CD4-positive, alpha-beta T cell (primary cell): ENCODE measurements around the gene ADAMTS17. TPM values are rescaled to one million over a fixed set of nuclear protein-coding genes. Genes with fewer than 3 reads are reported as not detected.
A peak's percentile ranks its signal among the peaks of the same experiment; 100 is the strongest.
"Not testable (repeated sequence)": the region's sequence is repeated elsewhere in the genome, so short reads cannot be mapped to it uniquely, and the experiment has no call there.

Experiments used
- ATAC-seq: fragments of 200-7000 bp; cut with Tn5 transposase; one replicate; pipeline ENCODE4 v1.10.0; 2022; ENCODE audit warnings: mild to moderate bottlenecking; ENCODE audit not compliant: poor library complexity
- CTCF ChIA-PET: fragments of 350-600 bp; sonication (Branson Sonifier 250); formaldehyde crosslinking; loops from one replicate; lab custom pipeline; 2021; ENCODE audit warnings: antibody characterized with exemption, inconsistent platforms; lab: Charles Lee
- POLR2A ChIA-PET: fragments of 350-600 bp; sonication (Branson Sonifier 250); formaldehyde crosslinking; loops from one replicate; lab custom pipeline; 2021; ENCODE audit warnings: antibody characterized with exemption, inconsistent platforms; lab: Charles Lee
- DNase-seq, 14 experiments: peaks; one replicate each; pipeline ENCODE4 v3.0.0-alpha.2; 2013 to 2020; ENCODE audit warnings: mixed read lengths in 2 of 14
- H3K27ac ChIP-seq, 2 donors: one replicate each; pipeline versions ENCODE4 v1.5.1 to v1.7.0; 2013; ENCODE audit warnings: low read length in 2 of 2, low read depth in 1 of 2, mild to moderate bottlenecking in 1 of 2
- H3K27me3 ChIP-seq, 2 experiments: 1 replicate in 1 of 2; 2 replicates in 1 of 2; pipeline versions ENCODE4 v1.6.1 to v1.7.0; 2013; ENCODE audit warnings: low read length in 2 of 2, control low read depth in 1 of 2, mild to moderate bottlenecking in 1 of 2, moderate library complexity in 1 of 2; ENCODE audit not compliant: insufficient read depth in 2 of 2, control insufficient read depth in 1 of 2
- H3K36me3 ChIP-seq: one replicate; pipeline ENCODE4 v1.6.1; 2013; ENCODE audit warnings: low read length, control low read depth; ENCODE audit not compliant: insufficient read depth
- H3K4me1 ChIP-seq: one replicate; pipeline ENCODE4 v1.6.1; 2013; ENCODE audit warnings: low read length, control low read depth; ENCODE audit not compliant: insufficient read depth
- H3K4me3 ChIP-seq: one replicate; pipeline ENCODE4 v1.5.1; 2013; ENCODE audit warnings: mild to moderate bottlenecking, low read length, moderate library complexity
- H3K9me3 ChIP-seq, 2 experiments: 1 replicate in 1 of 2; 2 replicates in 1 of 2; pipeline versions ENCODE4 v1.6.1 to v1.7.0; 2013; ENCODE audit warnings: low read length in 2 of 2, mild to moderate bottlenecking in 2 of 2, control low read depth in 1 of 2, moderate library complexity in 1 of 2; ENCODE audit not compliant: control insufficient read depth in 1 of 2, insufficient read depth in 1 of 2
- H3K27ac Mint-ChIP-seq: one replicate; pipeline ENCODE4 v1.8.0; 2020; ENCODE audit warnings: mixed read lengths
- H3K27me3 Mint-ChIP-seq: one replicate; pipeline ENCODE4 v1.8.0; 2021; ENCODE audit warnings: mixed read lengths
- H3K36me3 Mint-ChIP-seq: one replicate; pipeline ENCODE4 v1.8.0; 2021; ENCODE audit warnings: low read depth, mixed read lengths
- H3K4me1 Mint-ChIP-seq: one replicate; pipeline ENCODE4 v1.8.0; 2021; ENCODE audit warnings: low read depth, mixed read lengths
- H3K4me3 Mint-ChIP-seq: one replicate; pipeline ENCODE4 v1.8.0; 2020; ENCODE audit warnings: mild to moderate bottlenecking, mixed read lengths
- H3K9me3 Mint-ChIP-seq: one replicate; pipeline ENCODE4 v1.8.0; 2020; ENCODE audit warnings: mixed read lengths
- CTCF ChIP-seq: fragments of 200-600 bp; IDR thresholded peaks from one replicate; pipeline ENCODE4 v1.8.0; 2022; ENCODE audit warnings: antibody characterized with exemption, mild to moderate bottlenecking
- intact Hi-C, 2 experiments: fragments of 100-400 bp; cut with DNase I in 1 of 2; cut with micrococcal nuclease in 1 of 2; formaldehyde crosslinking; loops; one replicate each; pipeline versions ENCODE4 v1.15.1 to v1.9.0; 2023 to 2025; cut with DNase I, micrococcal nuclease
- total RNA-seq, 174 experiments: library from RNA in 2 of 174; stranded (reverse) in 2 of 174; gene quantifications; one replicate each; pipeline ENCODE4 v1.2.3 and lab custom pipeline; 2021 to 2026

Gene ADAMTS17
- total RNA-seq, 2 experiments from 2014 or later = 9.9 to 13.2 TPM

- Mint-ChIP-seq H3K36me3 (no peaks in the 10 kb centered on the region), H3K4me3 (peak overlapping the region; percentile 93), H3K27me3 (peaks cover 5% of the 10 kb centered on the region), H3K27ac (peak overlapping the region; percentile 89), H3K9me3 (no peaks in the 10 kb centered on the region), H3K4me1 (peaks cover 24% of the 10 kb centered on the region)
- TF ChIP-seq CTCF = peak; percentile 65
- H3K27me3 ChIP-seq = no peaks in the 10 kb centered on the region
- ATAC-seq (peak; percentile 85), DNase-seq (peak; percentile 76 to 95 (median 88))
- peak overlapping the region; percentile 56 to 58 for H3K27ac ChIP-seq
- intact Hi-C loops = loop anchor here (2.0 to 10.0 kb wide), 10 partner anchors 364 to 1366 kb away; partner anchors contain the start of genes CHSY1 (in 1 of the 2), MEF2A (in 1 of the 2) and SNRPA1 (in 1 of the 2)
- no peaks in the 10 kb centered on the region for H3K9me3 ChIP-seq
- ChIA-PET POLR2A (interaction anchor here (0.6 to 2.7 kb wide), 12 partner anchors 44 to 674 kb away, joined by 3 to 36 read pairs (median 3); partner anchors contain the start of genes ADAMTS17, ASB7, LINS1 and LYSMD4), CTCF (interaction anchor here (0.6 to 2.8 kb wide), 14 partner anchors 10 to 697 kb away, joined by 3 to 24 read pairs (median 4); partner anchors contain the start of genes ADAMTS17, ASB7 and LINS1)
- no peaks in the 10 kb centered on the region for H3K36me3 ChIP-seq
- H3K4me3 ChIP-seq = peak overlapping the region; percentile 75
- H3K4me1 ChIP-seq = peaks cover 21% of the 10 kb centered on the region
Measured at GRCh38 chr15:99928429-99928981, 413.3 kb downstream of the ADAMTS17 start.

GRCh38 chr15:99926532-99926931 lies 415.2 kb downstream of the ADAMTS17 start:
- POLR2A ChIA-PET = interaction anchor here (1.0 to 2.5 kb wide), 5 partner anchors 194 to 670 kb away, joined by 5 to 10 read pairs (median 6); partner anchors contain the start of genes ADAMTS17 and LYSMD4
- H3K4me3 Mint-ChIP-seq = not testable (repeated sequence)

DNA sequence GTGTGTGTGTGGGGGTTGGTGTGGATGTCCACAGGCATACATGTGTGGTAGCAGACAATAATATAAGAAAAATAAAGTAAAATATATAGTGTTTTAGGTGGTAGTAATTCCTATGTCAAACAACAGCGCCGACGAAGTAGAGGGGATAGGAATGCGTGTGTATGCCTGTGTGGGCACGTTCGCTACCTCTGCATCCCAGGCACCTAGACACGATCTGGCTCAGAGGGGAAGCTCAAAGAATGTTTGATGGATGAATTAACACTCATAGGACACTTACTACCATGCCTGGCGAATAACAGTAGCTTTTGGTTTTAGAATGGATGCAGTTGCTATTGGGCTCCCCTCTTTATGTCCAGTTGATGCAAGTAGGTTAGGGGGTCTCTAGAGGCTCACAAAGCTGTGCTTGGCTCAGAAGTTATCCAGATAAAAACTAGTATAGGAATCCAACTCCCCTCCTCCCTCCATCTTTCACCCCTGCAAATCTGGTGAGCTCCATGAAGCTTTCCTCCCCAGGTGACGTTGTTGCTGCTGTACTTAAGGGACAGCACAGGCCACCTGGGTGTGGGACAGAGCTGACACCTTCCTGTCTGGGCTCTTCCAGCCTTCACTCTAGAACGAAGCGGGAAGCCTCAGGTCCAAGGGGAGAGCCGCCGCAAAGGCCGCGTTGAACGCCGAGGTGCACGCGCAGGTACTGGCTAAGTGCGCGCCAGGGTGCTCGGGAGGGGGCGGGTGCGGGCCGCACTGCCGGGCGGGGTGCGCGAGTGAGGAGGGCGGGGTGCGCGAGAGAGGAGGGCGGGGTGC lies 415.9 kb downstream of the ADAMTS17 start:
- Mint-ChIP-seq H3K9me3 (no peaks in the 10 kb centered on the region), H3K36me3 (no peaks in the 10 kb centered on the region), H3K27ac (peak overlapping the region; percentile 97), H3K27me3 (peaks cover 24% of the 10 kb centered on the region), H3K4me1 (peaks cover 24% of the 10 kb centered on the region), H3K4me3 (peak overlapping the region; percentile 92)
- Histone ChIP-seq H3K36me3 (no peaks in the 10 kb centered on the region), H3K27ac (peak overlapping the region; percentile 46 to 80), H3K4me1 (peaks cover 21% of the 10 kb centered on the region), H3K9me3 (no peaks in the 10 kb centered on the region), H3K4me3 (peak overlapping the region; percentile 76), H3K27me3 (no peaks in the 10 kb centered on the region)
- no peak for TF ChIP-seq CTCF
- ChIA-PET CTCF (interaction anchor here (1.4 to 1.8 kb wide), 3 partner anchors 413 to 424 kb away, joined by 3 to 10 read pairs (median 8); no protein-coding TSS in a partner anchor), POLR2A (interaction anchor here (0.7 to 2.5 kb wide), 10 partner anchors 30 to 1278 kb away, joined by 3 to 10 read pairs (median 5); partner anchors contain the start of genes ADAMTS17, ASB7, LINS1 and LYSMD4)
- peak; percentile 76 for ATAC-seq
- DNase-seq = peak; percentile 61 to 88 (median 79)
- intact Hi-C loops = loop anchor here (2.0 to 10.0 kb wide), 7 partner anchors 361 to 1369 kb away; partner anchors contain the start of genes ASB7 (in 1 of the 2), CHSY1 (in 1 of the 2), LINS1 (in 1 of the 2) and MEF2A (in 1 of the 2)

More at GRCh38 chr15:99926532-99926931, 415.2 kb downstream of the ADAMTS17 start:
- not testable (repeated sequence) for H3K27me3 ChIP-seq, H3K36me3 ChIP-seq, H3K27ac ChIP-seq, H3K4me3 ChIP-seq, ATAC-seq, H3K36me3 Mint-ChIP-seq, H3K27ac Mint-ChIP-seq, H3K9me3 ChIP-seq, H3K9me3 Mint-ChIP-seq
- peaks cover 19% of the 10 kb centered on the region for H3K27me3 Mint-ChIP-seq
- peaks cover 24% of the 10 kb centered on the region for H3K4me1 Mint-ChIP-seq
- DNase-seq = peak in 6 of 14 experiments; percentile 11 to 66 (median 30)
- H3K4me1 ChIP-seq = peaks cover 21% of the 10 kb centered on the region
- intact Hi-C loops = loop anchor here (2.0 to 10.0 kb wide), 7 partner anchors 362 to 1368 kb away; partner anchors contain the start of genes ASB7 (in 1 of the 2), CHSY1 (in 1 of the 2), LINS1 (in 1 of the 2) and MEF2A (in 1 of the 2)
- CTCF ChIA-PET = interaction anchor here (1.4 to 1.8 kb wide), 2 partner anchors 412 to 416 kb away, joined by 3 to 8 read pairs; no protein-coding TSS in a partner anchor
